ENCODE data around the gene TIMM22.
"Not testable (repeated sequence)": the region's sequence is repeated elsewhere in the genome, so short reads cannot be mapped to it uniquely, and the experiment has no call there.

TIMM22 gene

GRCh38 chr17:996554-997344 lies at the start of gene TIMM22:
Gene TIMM22, plus strand, starts transcription at chr17:997129. Its CDS starts 14 bp downstream, at chr17:997143.
- Histone ChIP-seq H3K4me3 (replicated peaks; ENCODE audit: low read depth, low read length) (peak within 1 kb of the TSS; percentile 100), H3K36me3 (ENCODE audit: control insufficient read depth, insufficient read depth, low read length) (peaks cover 9% of the 10 kb centered on the region)
- TF ChIP-seq, protein P1, sequence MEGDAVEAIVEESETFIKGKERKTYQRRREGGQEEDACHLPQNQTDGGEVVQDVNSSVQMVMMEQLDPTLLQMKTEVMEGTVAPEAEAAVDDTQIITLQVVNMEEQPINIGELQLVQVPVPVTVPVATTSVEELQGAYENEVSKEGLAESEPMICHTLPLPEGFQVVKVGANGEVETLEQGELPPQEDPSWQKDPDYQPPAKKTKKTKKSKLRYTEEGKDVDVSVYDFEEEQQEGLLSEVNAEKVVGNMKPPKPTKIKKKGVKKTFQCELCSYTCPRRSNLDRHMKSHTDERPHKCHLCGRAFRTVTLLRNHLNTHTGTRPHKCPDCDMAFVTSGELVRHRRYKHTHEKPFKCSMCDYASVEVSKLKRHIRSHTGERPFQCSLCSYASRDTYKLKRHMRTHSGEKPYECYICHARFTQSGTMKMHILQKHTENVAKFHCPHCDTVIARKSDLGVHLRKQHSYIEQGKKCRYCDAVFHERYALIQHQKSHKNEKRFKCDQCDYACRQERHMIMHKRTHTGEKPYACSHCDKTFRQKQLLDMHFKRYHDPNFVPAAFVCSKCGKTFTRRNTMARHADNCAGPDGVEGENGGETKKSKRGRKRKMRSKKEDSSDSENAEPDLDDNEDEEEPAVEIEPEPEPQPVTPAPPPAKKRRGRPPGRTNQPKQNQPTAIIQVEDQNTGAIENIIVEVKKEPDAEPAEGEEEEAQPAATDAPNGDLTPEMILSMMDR (IDR thresholded peaks at IDR 0.05; ENCODE audit: insufficient read depth, low read length, poor library complexity, severe bottlenecking) = peak; percentile 93

DNA sequence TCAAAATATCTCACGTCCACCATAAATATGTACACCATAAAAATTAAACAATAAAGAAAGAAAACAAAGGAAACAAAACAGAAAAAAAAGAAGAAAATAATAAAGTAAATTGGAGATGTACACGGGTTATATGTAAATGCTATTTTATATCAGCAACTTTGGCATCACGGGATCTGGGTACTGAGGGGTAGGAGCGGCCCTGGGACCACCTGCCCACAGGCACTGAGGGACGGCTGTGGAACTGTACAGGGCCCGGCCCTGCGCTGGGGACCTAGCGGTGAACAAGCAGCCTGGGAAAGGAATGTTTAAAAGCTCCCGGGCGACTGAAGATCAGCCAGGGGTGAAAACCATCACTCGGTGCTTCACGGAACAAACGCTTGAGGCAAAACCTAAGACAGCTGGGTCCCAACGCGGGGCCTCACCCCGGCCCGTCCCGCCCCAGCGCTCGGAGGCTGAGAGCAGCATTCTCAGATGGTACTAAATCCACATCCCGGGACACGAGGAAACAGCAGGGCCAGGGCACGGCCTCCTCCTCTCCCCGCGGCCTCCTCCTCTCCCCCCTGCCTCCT lies 48.6 kb upstream of the TIMM22 start:
- DNase-seq (ENCODE audit: extremely low read depth, insufficient read length) = no peak
- no peak overlapping the region for H3K4me3 ChIP-seq (replicated peaks; ENCODE audit: low read depth, low read length)
- TF ChIP-seq, protein P1 (IDR thresholded peaks at IDR 0.05; ENCODE audit: insufficient read depth, low read length, poor library complexity, severe bottlenecking) = no peak
- no peaks in the 10 kb centered on the region for H3K27me3 ChIP-seq (replicated peaks; ENCODE audit: control insufficient read depth, insufficient read depth, low read length)
- no peaks in the 10 kb centered on the region for H3K36me3 ChIP-seq (ENCODE audit: control insufficient read depth, insufficient read depth, low read length)

More at GRCh38 chr17:996554-997344, at the start of gene TIMM22:
- peak; percentile 100 for DNase-seq (ENCODE audit: extremely low read depth, insufficient read length)
- H3K27me3 ChIP-seq (replicated peaks; ENCODE audit: control insufficient read depth, insufficient read depth, low read length) = no peaks in the 10 kb centered on the region

DNA sequence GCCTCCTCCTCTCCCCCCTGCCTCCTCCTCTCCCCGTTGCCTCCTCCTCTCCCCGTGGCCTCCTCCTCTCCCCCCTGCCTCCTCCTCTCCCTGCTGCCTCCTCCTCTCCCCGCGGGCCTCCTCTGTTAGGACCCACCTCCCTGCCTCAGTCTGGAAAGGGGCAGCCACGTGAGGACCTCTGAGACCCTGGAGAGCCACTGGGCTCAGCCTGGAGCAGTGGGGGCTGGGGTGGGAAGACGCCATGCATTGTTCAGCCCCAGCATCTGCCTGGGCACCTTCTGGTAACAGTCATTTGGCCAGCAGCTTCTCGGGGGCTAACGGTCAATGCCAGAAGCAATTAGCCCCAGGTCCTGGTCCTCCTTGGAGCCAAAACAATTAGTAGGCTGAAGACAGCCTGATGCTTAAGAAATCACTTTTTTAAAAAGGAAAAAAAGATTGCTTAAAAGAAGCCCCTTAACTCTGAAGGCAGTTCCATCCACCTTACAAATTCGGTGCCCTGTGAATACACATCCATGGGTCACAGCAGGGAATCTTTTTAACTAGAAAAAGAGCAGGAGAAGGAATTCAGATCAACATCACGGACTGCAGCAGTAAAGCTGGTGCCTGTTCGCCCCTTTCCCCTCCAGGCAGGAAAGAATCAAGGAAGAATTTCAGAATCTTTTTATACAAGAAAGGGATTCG lies 47.2 kb upstream of the TIMM22 start:
- no peak overlapping the region for H3K4me3 ChIP-seq (replicated peaks; ENCODE audit: low read depth, low read length)
- no peaks in the 10 kb centered on the region for H3K27me3 ChIP-seq (replicated peaks; ENCODE audit: control insufficient read depth, insufficient read depth, low read length)
- TF ChIP-seq, protein P1 (IDR thresholded peaks at IDR 0.05; ENCODE audit: insufficient read depth, low read length, poor library complexity, severe bottlenecking) = no peak
- H3K36me3 ChIP-seq (ENCODE audit: control insufficient read depth, insufficient read depth, low read length) = no peaks in the 10 kb centered on the region
- DNase-seq (ENCODE audit: extremely low read depth, insufficient read length) = no peak

DNA sequence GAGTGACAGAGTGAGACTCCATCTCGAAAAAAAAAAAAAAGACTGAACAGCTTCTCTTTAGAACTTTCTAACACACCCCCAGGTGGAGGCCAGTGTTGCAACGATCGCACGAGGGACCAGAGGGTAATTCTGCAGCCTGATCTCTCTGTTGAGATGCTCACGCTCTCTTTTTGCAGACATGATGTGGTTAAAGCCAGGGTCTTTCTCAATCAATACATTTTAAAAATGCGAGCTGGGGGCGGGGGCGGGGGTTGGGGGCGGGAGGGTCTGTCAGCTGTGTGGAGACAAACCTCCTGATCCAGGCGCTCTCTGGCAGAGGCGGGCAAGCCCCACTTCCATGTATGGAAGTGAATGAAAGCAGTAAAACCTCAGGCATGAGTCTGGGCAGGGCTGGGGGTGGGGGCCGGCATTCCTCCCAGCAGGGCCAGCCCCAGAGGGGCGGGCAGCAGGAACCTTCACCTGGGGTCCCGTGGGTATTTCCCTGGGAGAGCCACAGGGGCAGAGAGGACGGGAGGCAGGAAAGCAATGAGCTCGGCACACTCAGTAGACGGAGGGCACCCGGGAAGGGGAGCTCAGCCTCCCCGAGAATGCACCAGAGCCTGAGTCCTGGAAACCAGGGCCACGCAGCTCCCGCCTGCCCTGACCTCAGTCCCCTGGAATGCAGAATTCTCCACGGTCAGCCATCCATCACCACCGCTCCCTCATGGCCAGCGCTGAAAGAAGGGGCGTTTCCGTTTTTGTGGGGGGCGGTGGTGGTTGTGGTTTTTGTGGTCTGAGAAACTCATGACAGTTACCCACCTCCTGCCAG lies 45.4 kb upstream of the TIMM22 start:
- H3K36me3 ChIP-seq (ENCODE audit: control insufficient read depth, insufficient read depth, low read length) = no peaks in the 10 kb centered on the region
- H3K27me3 ChIP-seq (replicated peaks; ENCODE audit: control insufficient read depth, insufficient read depth, low read length) = no peaks in the 10 kb centered on the region
- TF ChIP-seq, protein P1 (IDR thresholded peaks at IDR 0.05; ENCODE audit: insufficient read depth, low read length, poor library complexity, severe bottlenecking) = no peak
- no peak overlapping the region for H3K4me3 ChIP-seq (replicated peaks; ENCODE audit: low read depth, low read length)
- no peak for DNase-seq (ENCODE audit: extremely low read depth, insufficient read length)

GRCh38 chr17:952592-952991 lies 44.3 kb upstream of the TIMM22 start:
- not testable (repeated sequence) for DNase-seq (ENCODE audit: extremely low read depth, insufficient read length); H3K36me3 ChIP-seq (ENCODE audit: control insufficient read depth, insufficient read depth, low read length); H3K27me3 ChIP-seq (replicated peaks; ENCODE audit: control insufficient read depth, insufficient read depth, low read length); H3K4me3 ChIP-seq (replicated peaks; ENCODE audit: low read depth, low read length)
